Heart right ventricle (tissue), 16 donors: ENCODE measurements around the gene TBC1D22B. TPM values are rescaled to one million over a fixed set of nuclear protein-coding genes. Genes with fewer than 3 reads are reported as not detected.

Experiments
- ATAC-seq, 8 donors: fragments of 200-7000 bp; cut with Tn5 transposase; one replicate each; pipeline ENCODE4 v1.9.1; 2020; ENCODE audit warnings: mild to moderate bottlenecking in 8 of 8, moderate library complexity in 8 of 8, moderate number of reproducible peaks in 1 of 8
- DNase-seq, 2 donors: peaks; one replicate each; pipeline ENCODE4 v3.0.0-alpha.2; 2020
- H3K27ac ChIP-seq, 10 donors: fragments of 200-600 bp; sonication (generic) in 2 of 10; one replicate each; pipeline versions ENCODE4 v1.5.0 to v1.8.0; 2020 to 2022; ENCODE audit warnings: mild to moderate bottlenecking in 3 of 10
- H3K27me3 ChIP-seq, 7 donors: fragments of 200-600 bp; one replicate each; pipeline ENCODE4 v1.8.0; 2021 to 2022; ENCODE audit warnings: mild to moderate bottlenecking in 2 of 7
- H3K36me3 ChIP-seq, 9 donors: fragments of 200-600 bp; sonication (generic) in 1 of 9; one replicate each; pipeline versions ENCODE4 v1.5.0 to v1.8.0; 2020 to 2022; ENCODE audit warnings: mild to moderate bottlenecking in 2 of 9
- H3K4me1 ChIP-seq, 9 donors: fragments of 200-600 bp; sonication (generic) in 1 of 9; one replicate each; pipeline versions ENCODE4 v1.5.0 to v1.8.0; 2020 to 2022; ENCODE audit warnings: mild to moderate bottlenecking in 4 of 9
- H3K4me3 ChIP-seq, 10 donors: fragments of 200-600 bp; sonication (generic) in 2 of 10; one replicate each; pipeline versions ENCODE4 v1.5.0 to v1.8.0; 2020 to 2022; ENCODE audit warnings: mild to moderate bottlenecking in 7 of 10, moderate library complexity in 2 of 10
- H3K9me3 ChIP-seq, 11 donors: fragments of 200-600 bp in 10 of 11; sonication (generic) in 2 of 11; one replicate each; pipeline versions ENCODE4 v1.5.0 to v1.8.0; 2013 to 2022; ENCODE audit warnings: mild to moderate bottlenecking in 2 of 11, control low read depth in 1 of 11, moderate library complexity in 1 of 11
- CTCF ChIP-seq, 9 donors: fragments of 200-600 bp; sonication (generic) in 2 of 9; IDR thresholded peaks; one replicate each; pipeline versions ENCODE4 v1.5.0 to v1.8.0; 2021 to 2022; ENCODE audit warnings: antibody characterized with exemption in 9 of 9, mild to moderate bottlenecking in 5 of 9, moderate library complexity in 1 of 9
- WGBS, 2 donors: extraction: QIAGEN DNeasy Blood & Tissue Kit; methylation state at CpG; one replicate each; pipeline ENCODE4 v1.1.7; 2013; ENCODE audit warnings: inconsistent platforms in 1 of 2; 5-methylcytosine and 5-hydroxymethylcytosine counted together
- intact Hi-C, 10 donors: fragments of 100-400 bp; cut with DNase I; formaldehyde crosslinking; loops; one replicate each; pipeline versions ENCODE4 v1.11.1 to v1.14.2; 2022
- polyA plus RNA-seq, 2 donors: library from polyadenylated mRNA; stranded (reverse); fragments of 200-250 nt; gene quantifications; one replicate each; pipeline ENCODE4 v1.2.3, GENCODE V29; 2013
- total RNA-seq, 10 donors: library from RNA; stranded (reverse); fragmentation: NEBNext Ultra II Directional in 3 of 10; extraction: Animal tissue kit (Norgen Biotek cat#: 25700) in 3 of 10; gene quantifications; one replicate each; pipeline versions ENCODE4 v1.2.1 to v1.2.4, GENCODE V29; 2021 to 2023
- donor health status: Arrhythmogenic right ventricular cardiomyopathy.
- donor health status: ischemic (EF 13 %, LVEDD 7.1; RV severe dilation, severe dysfunction).
- donor health status: healthy with polysubstance abuse.
- donor health status: DM: no; HTN: yes; CAD: no.
- donor health status: DM: no; HTN: no; CAD: no.
- donor health status: ischemic (EF 25% LVEDD 6.9; RV normal size, moderate dysfunction).
- donor health status: ischemic (EF 25% LVEDD 5.7; RV mildly dilated, moderate dysfunction).
- donor health status: healthy.
- donor health status: DM: yes; HTN: yes; CAD: no.
- donor health status: Ischemic cardiomyopathy.
- donor health status: ischemic (EF 35%, LVEDD 5.7; RV mildly dilated, moderate dysfunction).
- donor health status: nonischemic (EF 11% LVEDD 7.7; RV severe dilation, severe dysfunction).
- donor health status: DM: yes; HTN: yes; CAD: no.
- donor health status: PGD.
- donor health status: ischemic (EF 29% LVEDD 5.4; RV normal size, mild dysfunction).
- donor health status: nonischemic (EF 23%, LVEDD 6.1; RV moderate dilation, normal function).

The TBC1D22B gene
- total and polyA plus RNA-seq, 12 donors: 5.0 to 8.1 (median 6.3) TPM

- no peaks in the 10 kb centered on the region for H3K9me3 ChIP-seq
- peaks cover 6 to 38% (median 19%) of the 10 kb centered on the region in 9 donors for H3K4me1 ChIP-seq
- H3K27me3 ChIP-seq: no peaks in the 10 kb centered on the region
- H3K27ac ChIP-seq: no peak overlapping the region
- H3K4me3 ChIP-seq: no peak overlapping the region
- no peak for TF ChIP-seq CTCF (IDR thresholded peaks at IDR 0.05)
- DNase-seq (no peak), ATAC-seq (no peak)
- 91 to 97% methylated on average over 1 of the region's 1 CpG for WGBS, 2 donors
- peaks cover 0 to 92% (median 10%) of the 10 kb centered on the region in 9 donors for H3K36me3 ChIP-seq
- intact Hi-C loops: loop anchor here in 2 of 10 donors (10.0 kb wide), 2 partner anchors 191 to 321 kb away; partner anchors contain the start of gene MDGA1 (in 1 of the 2)
Observed at GRCh38 chr6:37373822-37374471, 116.4 kb downstream of the TBC1D22B start.

- Histone ChIP-seq H3K4me1 (peaks cover 0 to 23% (median 5%) of the 10 kb centered on the region in 9 donors), H3K27me3 (no peaks in the 10 kb centered on the region), H3K36me3 (peaks cover 0 to 94% (median 10%) of the 10 kb centered on the region in 9 donors), H3K27ac (no peak overlapping the region), H3K9me3 (no peaks in the 10 kb centered on the region), H3K4me3 (no peak overlapping the region)
- intact Hi-C loops: loop anchor here in 2 of 10 donors (10.0 kb wide), 2 partner anchors 189 to 319 kb away; partner anchors contain the start of gene MDGA1 (in 1 of the 2)
- no peak for TF ChIP-seq CTCF (IDR thresholded peaks at IDR 0.05)
- DNase-seq: no peak
- ATAC-seq: no peak
Observed at GRCh38 chr6:37375376-37375775, 117.8 kb downstream of the TBC1D22B start.

GRCh38 chr6:37376078-37376743 is 118.6 kb downstream of the TBC1D22B start:
- H3K9me3 ChIP-seq: no peaks in the 10 kb centered on the region
- DNase-seq: no peak
- intact Hi-C loops: loop anchor here in 2 of 10 donors (10.0 kb wide), 2 partner anchors 189 to 319 kb away; partner anchors contain the start of gene MDGA1 (in 1 of the 2)
- no peak for TF ChIP-seq CTCF (IDR thresholded peaks at IDR 0.05)
- H3K27ac ChIP-seq: no peak overlapping the region
- no peak for ATAC-seq
- H3K4me3 ChIP-seq: no peak overlapping the region
- H3K27me3 ChIP-seq: no peaks in the 10 kb centered on the region
- H3K4me1 ChIP-seq: peaks cover 0 to 16% (median 0%) of the 10 kb centered on the region in 9 donors
- H3K36me3 ChIP-seq: peaks cover 0 to 95% (median 10%) of the 10 kb centered on the region in 9 donors
- WGBS, 2 donors: 80 to 85% methylated on average over 4 of the region's 4 CpGs

GRCh38 chr6:37381579-37381978 is 124.0 kb downstream of the TBC1D22B start:
- 40 to 43% methylated on average over 2 of the region's 2 CpGs for WGBS, 2 donors
- H3K27ac ChIP-seq: no peak overlapping the region
- H3K4me1 ChIP-seq: no peaks in the 10 kb centered on the region
- intact Hi-C loops: loop anchor here in 7 of 10 donors (5.0 to 10.0 kb wide), 4 partner anchors 101 to 311 kb away; no protein-coding TSS in a partner anchor
- H3K4me3 ChIP-seq: no peak overlapping the region
- DNase-seq (no peak), ATAC-seq (peak in 4 of 8 donors; percentile 56 to 71 (median 61))
- H3K9me3 ChIP-seq: no peaks in the 10 kb centered on the region
- H3K36me3 ChIP-seq: peaks cover 0 to 93% (median 20%) of the 10 kb centered on the region in 9 donors
- H3K27me3 ChIP-seq: no peaks in the 10 kb centered on the region
- TF ChIP-seq CTCF (IDR thresholded peaks at IDR 0.05): peak; percentile 30 to 69 (median 54)

Other genes with a start within 250 kb of the TBC1D22B start
- 100 to 1,000 TPM in 1 of 10 donors, 10 to 100 TPM in 7, 1 to 10 TPM in 2; 9.2 to 106 (median 18.0) TPM for gene PIM1, start 87.6 kb upstream of the TBC1D22B start, total RNA-seq
- gene PIM1, start 87.6 kb upstream of the TBC1D22B start, polyA plus RNA-seq: 10 to 100 TPM in 1 of 2 donors, 1 to 10 TPM in 1; 9.4 to 10.8 TPM
- gene TMEM217, start 372 bp downstream of the TBC1D22B start, total RNA-seq: 1 to 10 TPM in 1 of 10 donors, under 1 TPM in 7, not detected in 2; 0.20 to 1.1 (median 0.41) TPM
- gene TMEM217, start 372 bp downstream of the TBC1D22B start, polyA plus RNA-seq: under 1 TPM; 0.29 to 0.64 TPM
- gene RNF8, start 96.2 kb downstream of the TBC1D22B start, total RNA-seq: 10 to 100 TPM; 12.9 to 17.5 (median 15.0) TPM
- 10 to 100 TPM in 1 of 2 donors, 1 to 10 TPM in 1; 9.5 to 10.8 TPM for gene RNF8, start 96.2 kb downstream of the TBC1D22B start, polyA plus RNA-seq
- gene CMTR1, start 175.4 kb downstream of the TBC1D22B start, total RNA-seq: 10 to 100 TPM; 22.6 to 37.0 (median 33.5) TPM
- gene CMTR1, start 175.4 kb downstream of the TBC1D22B start, polyA plus RNA-seq: 10 to 100 TPM; 13.1 to 19.7 TPM
- gene CCDC167, start 242.1 kb downstream of the TBC1D22B start, total RNA-seq: 10 to 100 TPM; 17.5 to 34.7 (median 24.1) TPM
- 100 to 1,000 TPM in 1 of 2 donors, 10 to 100 TPM in 1; 25.3 to 103 TPM for gene CCDC167, start 242.1 kb downstream of the TBC1D22B start, polyA plus RNA-seq